ENCODE data around the gene TADA2B.

DNA sequence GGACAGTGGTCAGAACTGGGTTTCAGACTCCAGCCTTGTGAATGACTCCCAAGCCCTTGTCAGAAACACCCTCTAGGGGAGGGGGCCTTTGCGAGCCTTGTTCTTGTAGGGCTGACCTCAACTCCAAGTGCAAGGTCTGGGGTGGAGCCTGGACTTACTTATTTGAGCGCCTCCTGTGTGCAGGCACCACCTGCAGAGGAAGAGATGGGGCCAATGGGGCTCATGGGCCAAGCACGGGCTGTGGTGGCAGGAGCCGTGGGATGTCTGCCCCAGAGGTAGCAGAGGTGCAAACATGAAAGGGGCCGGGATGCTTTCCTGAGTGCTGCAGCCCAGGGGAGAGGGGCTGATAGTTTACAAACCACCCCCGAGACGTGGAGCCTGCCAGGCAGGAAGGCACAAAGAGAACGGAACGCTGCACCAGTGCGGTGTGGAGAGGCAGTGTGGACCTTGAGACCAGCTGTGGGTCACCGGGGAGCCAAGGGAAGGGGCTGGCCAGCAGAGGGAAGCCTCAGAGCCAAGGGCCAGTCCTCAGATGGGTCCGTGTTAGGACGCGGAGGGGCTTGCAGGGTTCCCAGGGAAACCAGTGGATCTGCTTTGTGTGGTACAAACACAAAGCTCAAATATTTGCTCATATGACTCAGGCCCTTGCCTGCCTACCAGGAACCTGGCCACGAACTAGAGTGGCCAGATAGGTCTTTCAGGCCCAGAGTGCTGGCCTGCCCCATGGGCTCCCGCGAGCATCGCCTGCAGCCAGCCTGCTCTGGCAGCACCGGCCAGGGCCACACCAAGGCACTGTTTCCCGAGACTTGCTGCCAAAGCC lies 8.7 kb upstream of the TADA2B start:
- TF ChIP-seq, protein P1, sequence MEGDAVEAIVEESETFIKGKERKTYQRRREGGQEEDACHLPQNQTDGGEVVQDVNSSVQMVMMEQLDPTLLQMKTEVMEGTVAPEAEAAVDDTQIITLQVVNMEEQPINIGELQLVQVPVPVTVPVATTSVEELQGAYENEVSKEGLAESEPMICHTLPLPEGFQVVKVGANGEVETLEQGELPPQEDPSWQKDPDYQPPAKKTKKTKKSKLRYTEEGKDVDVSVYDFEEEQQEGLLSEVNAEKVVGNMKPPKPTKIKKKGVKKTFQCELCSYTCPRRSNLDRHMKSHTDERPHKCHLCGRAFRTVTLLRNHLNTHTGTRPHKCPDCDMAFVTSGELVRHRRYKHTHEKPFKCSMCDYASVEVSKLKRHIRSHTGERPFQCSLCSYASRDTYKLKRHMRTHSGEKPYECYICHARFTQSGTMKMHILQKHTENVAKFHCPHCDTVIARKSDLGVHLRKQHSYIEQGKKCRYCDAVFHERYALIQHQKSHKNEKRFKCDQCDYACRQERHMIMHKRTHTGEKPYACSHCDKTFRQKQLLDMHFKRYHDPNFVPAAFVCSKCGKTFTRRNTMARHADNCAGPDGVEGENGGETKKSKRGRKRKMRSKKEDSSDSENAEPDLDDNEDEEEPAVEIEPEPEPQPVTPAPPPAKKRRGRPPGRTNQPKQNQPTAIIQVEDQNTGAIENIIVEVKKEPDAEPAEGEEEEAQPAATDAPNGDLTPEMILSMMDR (IDR thresholded peaks at IDR 0.05 in 4 of 5, conservative IDR thresholded peaks at IDR 0.05 in 1 of 5), result no peak
- TF ChIP-seq POLR2A (IDR thresholded peaks at IDR 0.05), result no peak

Measured in gastrocnemius medialis (tissue), 4 donors.